ACC112 (cell line): ENCODE data around the gene SNTG2.

ENCODE experiments used
- H2AFZ ChIP-seq: fragments of 200-600 bp; sonication (generic); one replicate; pipeline ENCODE4 v1.6.0; 2017; ENCODE audit warnings: antibody characterized with exemption, low read length; ENCODE audit not compliant: unreplicated experiment
- H3K27ac ChIP-seq: fragments of 200-600 bp; sonication (generic); 2 replicates; pipeline ENCODE4 v1.5.1; 2014; ENCODE audit warnings: low read depth, mild to moderate bottlenecking, antibody characterized with exemption, low read length, moderate library complexity
- H3K27me3 ChIP-seq: fragments of 200-600 bp; sonication (generic); 2 replicates; pipeline ENCODE4 v1.6.1; 2014; ENCODE audit warnings: mild to moderate bottlenecking, antibody characterized with exemption, low read length, moderate library complexity, mixed read lengths; ENCODE audit not compliant: insufficient read depth
- H3K36me3 ChIP-seq: fragments of 200-600 bp; sonication (generic); 2 replicates; pipeline ENCODE4 v1.6.1; 2016; ENCODE audit warnings: mild to moderate bottlenecking, antibody characterized with exemption, low read length, moderate library complexity, mixed read lengths; ENCODE audit not compliant: insufficient read depth
- H3K4me1 ChIP-seq: fragments of 200-600 bp; sonication (generic); one replicate; pipeline ENCODE4 v1.6.1; 2016; ENCODE audit warnings: low read length, mixed read lengths; ENCODE audit not compliant: insufficient read depth, unreplicated experiment, control insufficient read depth
- H3K4me3 ChIP-seq: fragments of 200-600 bp; sonication (generic); 2 replicates; pipeline ENCODE4 v1.5.1; 2014; ENCODE audit warnings: mild to moderate bottlenecking, low read depth, low read length
- H3K79me2 ChIP-seq: fragments of 200-600 bp; sonication (generic); one replicate; pipeline ENCODE4 v1.6.0; 2016; ENCODE audit warnings: low read length; ENCODE audit not compliant: control insufficient read depth, unreplicated experiment, insufficient read depth

SNTG2 gene

GRCh38 chr2:1353124-1353523 lies 402.5 kb downstream of the SNTG2 start:
- Histone ChIP-seq H3K27ac (no peak overlapping the region), H3K4me1 (no peaks in the 10 kb centered on the region), H3K27me3 (no peaks in the 10 kb centered on the region), H3K79me2 (no peaks in the 10 kb centered on the region), H2AFZ (no peak overlapping the region), H3K36me3 (no peaks in the 10 kb centered on the region), H3K4me3 (no peak overlapping the region)

- H3K36me3 ChIP-seq: no peaks in the 10 kb centered on the region
- no peaks in the 10 kb centered on the region for H3K27me3 ChIP-seq
- no peak overlapping the region for H3K27ac ChIP-seq
- H3K79me2 ChIP-seq: no peaks in the 10 kb centered on the region
- no peak overlapping the region for H2AFZ ChIP-seq
- no peaks in the 10 kb centered on the region for H3K4me1 ChIP-seq
- H3K4me3 ChIP-seq: no peak overlapping the region
Measured at GRCh38 chr2:1353543-1353942, 402.9 kb downstream of the SNTG2 start.

- Histone ChIP-seq H3K4me1 (no peaks in the 10 kb centered on the region), H2AFZ (no peak overlapping the region), H3K36me3 (no peaks in the 10 kb centered on the region), H3K79me2 (no peaks in the 10 kb centered on the region), H3K27me3 (no peaks in the 10 kb centered on the region), H3K27ac (no peak overlapping the region), H3K4me3 (no peak overlapping the region)
Measured at GRCh38 chr2:1360144-1360543, 409.5 kb downstream of the SNTG2 start.

- H3K27me3 ChIP-seq: no peaks in the 10 kb centered on the region
- no peak overlapping the region for H3K4me3 ChIP-seq
- no peaks in the 10 kb centered on the region for H3K4me1 ChIP-seq
- no peaks in the 10 kb centered on the region for H3K79me2 ChIP-seq
- H3K27ac ChIP-seq: no peak overlapping the region
- no peak overlapping the region for H2AFZ ChIP-seq
- no peaks in the 10 kb centered on the region for H3K36me3 ChIP-seq
Measured at GRCh38 chr2:1360557-1361250, 410.1 kb downstream of the SNTG2 start.

GRCh38 chr2:1363367-1363766 lies 412.7 kb downstream of the SNTG2 start:
- Histone ChIP-seq H3K27ac (no peak overlapping the region), H3K36me3 (no peaks in the 10 kb centered on the region), H3K4me3 (no peak overlapping the region), H3K27me3 (no peaks in the 10 kb centered on the region), H3K4me1 (no peaks in the 10 kb centered on the region), H3K79me2 (no peaks in the 10 kb centered on the region), H2AFZ (no peak overlapping the region)

GRCh38 chr2:1366546-1367134 lies 416.0 kb downstream of the SNTG2 start:
- Histone ChIP-seq H3K4me3 (no peak overlapping the region), H3K79me2 (no peaks in the 10 kb centered on the region), H3K27me3 (no peaks in the 10 kb centered on the region), H3K27ac (no peak overlapping the region), H3K4me1 (no peaks in the 10 kb centered on the region), H2AFZ (no peak overlapping the region), H3K36me3 (no peaks in the 10 kb centered on the region)

GRCh38 chr2:1367601-1368000 lies 417.0 kb downstream of the SNTG2 start:
- Histone ChIP-seq H3K27me3 (no peaks in the 10 kb centered on the region), H3K4me3 (no peak overlapping the region), H3K27ac (no peak overlapping the region), H3K36me3 (no peaks in the 10 kb centered on the region), H3K4me1 (no peaks in the 10 kb centered on the region), H3K79me2 (no peaks in the 10 kb centered on the region), H2AFZ (no peak overlapping the region)

GRCh38 chr2:1369905-1370304 lies 419.3 kb downstream of the SNTG2 start:
- Histone ChIP-seq H3K4me3 (no peak overlapping the region), H3K27ac (no peak overlapping the region), H3K27me3 (no peaks in the 10 kb centered on the region), H3K36me3 (no peaks in the 10 kb centered on the region), H3K79me2 (no peaks in the 10 kb centered on the region), H3K4me1 (no peaks in the 10 kb centered on the region), H2AFZ (no peak overlapping the region)

GRCh38 chr2:1370461-1370860 lies 419.8 kb downstream of the SNTG2 start:
- no peak overlapping the region for H3K4me3 ChIP-seq
- no peak overlapping the region for H3K27ac ChIP-seq
- no peaks in the 10 kb centered on the region for H3K79me2 ChIP-seq
- H2AFZ ChIP-seq: no peak overlapping the region
- no peaks in the 10 kb centered on the region for H3K27me3 ChIP-seq
- no peaks in the 10 kb centered on the region for H3K4me1 ChIP-seq
- H3K36me3 ChIP-seq: no peaks in the 10 kb centered on the region

- no peak overlapping the region for H3K4me3 ChIP-seq
Measured at GRCh38 chr2:1371082-1371481, 420.4 kb downstream of the SNTG2 start.

GRCh38 chr2:1373830-1374229 lies 423.2 kb downstream of the SNTG2 start:
- H3K4me1 ChIP-seq: no peaks in the 10 kb centered on the region
- no peak overlapping the region for H2AFZ ChIP-seq
- H3K27me3 ChIP-seq: no peaks in the 10 kb centered on the region
- no peaks in the 10 kb centered on the region for H3K79me2 ChIP-seq
- no peak overlapping the region for H3K27ac ChIP-seq
- H3K36me3 ChIP-seq: no peaks in the 10 kb centered on the region
- H3K4me3 ChIP-seq: no peak overlapping the region

More at GRCh38 chr2:1371082-1371481, 420.4 kb downstream of the SNTG2 start:
- no peak overlapping the region for H3K27ac ChIP-seq
- no peak overlapping the region for H2AFZ ChIP-seq
- no peaks in the 10 kb centered on the region for H3K4me1 ChIP-seq
- no peaks in the 10 kb centered on the region for H3K27me3 ChIP-seq
- H3K79me2 ChIP-seq: no peaks in the 10 kb centered on the region
- H3K36me3 ChIP-seq: no peaks in the 10 kb centered on the region
